ENCODE data around the gene ACVR2B.

Gene ACVR2B

DNA sequence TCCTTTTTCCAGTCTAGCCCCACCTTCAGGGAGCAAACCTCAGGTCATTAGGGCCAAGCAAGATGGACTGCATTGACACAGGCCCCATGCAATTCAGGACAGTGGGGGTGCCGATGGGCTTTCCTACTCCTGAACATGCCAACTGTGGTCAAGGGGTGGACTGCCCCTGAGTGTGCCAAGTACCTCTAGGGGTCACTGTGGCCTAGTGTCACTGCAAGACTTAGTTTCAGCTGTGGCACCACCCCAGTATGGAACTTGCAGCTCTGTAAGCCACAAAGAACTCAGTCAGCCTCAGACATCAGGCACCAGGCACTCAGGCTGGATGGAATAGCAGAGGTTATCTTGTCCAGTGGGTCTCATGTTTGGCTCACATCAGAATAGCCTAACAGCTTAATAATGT is 74.8 kb downstream of the ACVR2B start:
- TF ChIP-seq, protein P1, sequence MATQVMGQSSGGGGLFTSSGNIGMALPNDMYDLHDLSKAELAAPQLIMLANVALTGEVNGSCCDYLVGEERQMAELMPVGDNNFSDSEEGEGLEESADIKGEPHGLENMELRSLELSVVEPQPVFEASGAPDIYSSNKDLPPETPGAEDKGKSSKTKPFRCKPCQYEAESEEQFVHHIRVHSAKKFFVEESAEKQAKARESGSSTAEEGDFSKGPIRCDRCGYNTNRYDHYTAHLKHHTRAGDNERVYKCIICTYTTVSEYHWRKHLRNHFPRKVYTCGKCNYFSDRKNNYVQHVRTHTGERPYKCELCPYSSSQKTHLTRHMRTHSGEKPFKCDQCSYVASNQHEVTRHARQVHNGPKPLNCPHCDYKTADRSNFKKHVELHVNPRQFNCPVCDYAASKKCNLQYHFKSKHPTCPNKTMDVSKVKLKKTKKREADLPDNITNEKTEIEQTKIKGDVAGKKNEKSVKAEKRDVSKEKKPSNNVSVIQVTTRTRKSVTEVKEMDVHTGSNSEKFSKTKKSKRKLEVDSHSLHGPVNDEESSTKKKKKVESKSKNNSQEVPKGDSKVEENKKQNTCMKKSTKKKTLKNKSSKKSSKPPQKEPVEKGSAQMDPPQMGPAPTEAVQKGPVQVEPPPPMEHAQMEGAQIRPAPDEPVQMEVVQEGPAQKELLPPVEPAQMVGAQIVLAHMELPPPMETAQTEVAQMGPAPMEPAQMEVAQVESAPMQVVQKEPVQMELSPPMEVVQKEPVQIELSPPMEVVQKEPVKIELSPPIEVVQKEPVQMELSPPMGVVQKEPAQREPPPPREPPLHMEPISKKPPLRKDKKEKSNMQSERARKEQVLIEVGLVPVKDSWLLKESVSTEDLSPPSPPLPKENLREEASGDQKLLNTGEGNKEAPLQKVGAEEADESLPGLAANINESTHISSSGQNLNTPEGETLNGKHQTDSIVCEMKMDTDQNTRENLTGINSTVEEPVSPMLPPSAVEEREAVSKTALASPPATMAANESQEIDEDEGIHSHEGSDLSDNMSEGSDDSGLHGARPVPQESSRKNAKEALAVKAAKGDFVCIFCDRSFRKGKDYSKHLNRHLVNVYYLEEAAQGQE (IDR thresholded peaks at IDR 0.05; ENCODE audit: insufficient read depth in 1 of 2, low read depth in 2 of 2, low read length in 2 of 2), result no peak
- TF ChIP-seq POLR2AphosphoS5 (IDR thresholded peaks at IDR 0.05; ENCODE audit: low read depth, low read length) (no peak), SIN3A (IDR thresholded peaks at IDR 0.05; ENCODE audit: borderline replicate concordance, insufficient read depth, low read length) (no peak), TAF1 (IDR thresholded peaks at IDR 0.05; ENCODE audit: borderline replicate concordance, insufficient read depth, low read length) (no peak), FOXP2 (optimal IDR thresholded peaks at IDR 0.05; ENCODE audit: borderline replicate concordance, extremely low read depth, extremely low read length, insufficient read depth) (no peak)

DNA sequence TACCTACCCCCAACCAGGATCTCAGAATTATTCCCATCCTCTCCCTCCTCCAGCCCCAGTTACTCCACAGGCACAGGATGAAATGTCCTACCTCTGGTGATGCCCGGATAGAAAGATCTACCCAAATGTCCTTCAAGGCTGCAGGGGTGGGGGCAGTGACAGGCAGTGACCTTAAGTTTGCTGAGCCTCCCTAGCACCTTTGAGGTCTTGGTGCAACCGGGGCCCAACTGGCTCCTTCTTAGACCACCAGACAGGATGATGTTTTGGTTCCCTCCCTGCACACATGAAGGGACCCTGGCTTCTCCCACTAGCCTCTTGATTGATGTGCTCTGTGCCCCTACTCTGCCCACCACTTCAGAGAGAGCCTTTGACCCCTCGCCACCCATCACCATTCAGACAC is 78.8 kb downstream of the ACVR2B start:
- TF ChIP-seq SIN3A (IDR thresholded peaks at IDR 0.05; ENCODE audit: borderline replicate concordance, insufficient read depth, low read length) (no peak), TAF1 (IDR thresholded peaks at IDR 0.05; ENCODE audit: borderline replicate concordance, insufficient read depth, low read length) (no peak), POLR2AphosphoS5 (IDR thresholded peaks at IDR 0.05; ENCODE audit: low read depth, low read length) (no peak), FOXP2 (optimal IDR thresholded peaks at IDR 0.05; ENCODE audit: borderline replicate concordance, extremely low read depth, extremely low read length, insufficient read depth) (no peak)
- TF ChIP-seq, protein P1 (IDR thresholded peaks at IDR 0.05; ENCODE audit: insufficient read depth in 1 of 2, low read depth in 2 of 2, low read length in 2 of 2), result no peak

DNA sequence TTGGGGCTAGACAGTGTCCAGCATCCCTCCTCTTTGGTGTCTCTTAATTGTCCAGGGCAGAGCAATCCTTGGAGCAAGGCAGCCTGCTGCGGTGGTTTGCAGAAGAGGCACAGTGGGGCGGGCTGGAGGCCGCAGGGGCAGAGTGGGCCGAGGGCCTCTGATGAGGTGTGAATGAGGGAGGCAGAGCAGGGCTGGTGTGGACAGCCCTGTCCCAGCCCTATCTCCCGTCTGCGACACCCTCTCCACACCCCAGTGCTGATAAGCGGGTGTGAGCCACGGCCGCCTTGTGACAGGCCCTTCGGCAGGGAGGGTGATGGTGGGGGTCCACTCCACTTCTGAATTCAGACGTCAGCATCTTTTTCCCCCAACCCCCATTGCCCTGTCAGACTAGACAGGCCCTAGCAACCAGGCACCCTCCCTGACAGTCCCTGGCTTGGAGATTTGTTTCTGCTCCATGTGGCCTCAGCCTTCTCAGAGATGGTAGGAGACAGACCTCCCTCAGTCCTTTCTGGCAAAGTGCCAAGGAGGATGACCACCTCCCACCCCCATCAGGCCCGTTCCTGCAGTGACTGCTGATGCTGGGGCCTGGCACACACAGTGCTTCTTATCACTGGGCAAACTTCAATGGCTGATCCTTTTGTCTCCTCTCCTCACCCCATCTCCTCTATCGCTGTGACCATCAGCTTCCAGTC is 79.7 kb downstream of the ACVR2B start:
- no peak for TF ChIP-seq SIN3A (IDR thresholded peaks at IDR 0.05; ENCODE audit: borderline replicate concordance, insufficient read depth, low read length)

DNA sequence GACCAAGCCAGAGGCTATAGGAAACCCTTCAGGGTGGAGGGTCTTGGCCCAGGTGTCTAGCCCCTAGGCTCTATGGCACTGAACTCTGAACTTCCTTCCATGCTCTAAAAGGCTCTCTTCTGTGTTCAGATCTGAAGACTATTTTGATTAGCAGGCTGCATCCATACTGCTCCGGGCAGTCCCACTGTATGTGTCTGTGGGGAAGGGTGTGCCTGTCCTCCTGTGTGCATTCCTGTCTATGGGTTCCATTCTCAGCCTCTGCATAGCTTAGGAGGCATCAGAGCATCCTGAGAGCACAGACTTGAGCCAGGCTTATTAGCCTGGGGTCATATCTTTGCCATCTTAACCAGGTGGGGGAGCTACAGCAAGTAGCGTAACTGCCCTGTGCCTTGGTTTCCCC is 80.5 kb downstream of the ACVR2B start:
- TF ChIP-seq FOXP2 (optimal IDR thresholded peaks at IDR 0.05; ENCODE audit: borderline replicate concordance, extremely low read depth, extremely low read length, insufficient read depth), result no peak
- TF ChIP-seq TAF1 (IDR thresholded peaks at IDR 0.05; ENCODE audit: borderline replicate concordance, insufficient read depth, low read length), result no peak
- TF ChIP-seq SIN3A (IDR thresholded peaks at IDR 0.05; ENCODE audit: borderline replicate concordance, insufficient read depth, low read length), result no peak
- TF ChIP-seq POLR2AphosphoS5 (IDR thresholded peaks at IDR 0.05; ENCODE audit: low read depth, low read length), result no peak
- TF ChIP-seq, protein P1 (IDR thresholded peaks at IDR 0.05; ENCODE audit: insufficient read depth in 1 of 2, low read depth in 2 of 2, low read length in 2 of 2), result no peak

DNA sequence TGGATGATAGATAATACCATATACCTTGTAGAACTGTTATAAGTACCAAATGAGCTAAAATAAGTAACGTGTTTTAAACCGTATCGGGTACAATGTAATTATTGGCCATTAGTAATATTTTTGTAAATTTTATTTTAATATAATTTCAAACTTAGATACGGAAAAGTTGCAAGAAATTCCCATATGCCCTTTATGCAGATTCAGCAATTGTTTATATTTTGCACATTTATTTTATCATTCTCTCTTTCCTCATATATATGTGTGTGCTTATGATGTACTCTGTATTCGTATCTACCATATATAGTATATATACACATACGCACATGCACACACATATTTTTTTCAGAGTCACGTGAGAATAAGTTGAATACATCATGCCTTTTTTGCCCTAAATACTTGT is 80.9 kb downstream of the ACVR2B start:
- TF ChIP-seq POLR2AphosphoS5 (IDR thresholded peaks at IDR 0.05; ENCODE audit: low read depth, low read length) (no peak), FOXP2 (optimal IDR thresholded peaks at IDR 0.05; ENCODE audit: borderline replicate concordance, extremely low read depth, extremely low read length, insufficient read depth) (no peak), SIN3A (IDR thresholded peaks at IDR 0.05; ENCODE audit: borderline replicate concordance, insufficient read depth, low read length) (no peak), TAF1 (IDR thresholded peaks at IDR 0.05; ENCODE audit: borderline replicate concordance, insufficient read depth, low read length) (no peak)
- TF ChIP-seq, protein P1 (IDR thresholded peaks at IDR 0.05; ENCODE audit: insufficient read depth in 1 of 2, low read depth in 2 of 2, low read length in 2 of 2), result no peak

Measured in PFSK-1 (cell line).